A673 (cell line): ENCODE results near the gene CLSTN2. TPM values are rescaled to one million over a fixed set of nuclear protein-coding genes. Genes with fewer than 3 reads are reported as not detected.

Experiments used
- BruUV-seq: library from RNA; stranded (reverse); fragments of 400-500 nt; replicated peaks from 2 replicates; lab custom pipeline; 2021; lab: Mats Ljungman, UMichigan
- CTCF ChIA-PET: fragments of 300-600 bp; sonication (Branson Sonifier 250); formaldehyde crosslinking; loops from one replicate; lab custom pipeline; 2022; ENCODE audit warnings: antibody characterized with exemption; lab: Charles Lee
- POLR2A ChIA-PET: fragments of 300-600 bp; sonication (Branson Sonifier 250); formaldehyde crosslinking; loops from one replicate; lab custom pipeline; 2022; ENCODE audit warnings: antibody characterized with exemption; ENCODE audit not compliant: low non-redundant PET; lab: Charles Lee
- DNase-seq: peaks from one replicate; pipeline ENCODE4 v3.0.0-alpha.2; 2015; ENCODE audit warnings: low spot score
- H3K27ac ChIP-seq: fragments of 200-600 bp; sonication (generic); 2 replicates; pipeline ENCODE4 v1.5.1; 2016; ENCODE audit warnings: mixed run types, low read depth, mild to moderate bottlenecking, mixed read lengths, antibody characterized with exemption, low read length; ENCODE audit not compliant: poor library complexity, severe bottlenecking
- H3K27me3 ChIP-seq: fragments of 200-600 bp; sonication (generic); replicated peaks from 2 replicates; pipeline ENCODE4 v1.6.1; 2017; ENCODE audit warnings: mixed run types, low read depth, mild to moderate bottlenecking, mixed read lengths, antibody characterized with exemption, low read length; ENCODE audit not compliant: insufficient read depth, poor library complexity
- H3K36me3 ChIP-seq: fragments of 200-600 bp; sonication (generic); 2 replicates; pipeline ENCODE4 v1.6.1; 2016; ENCODE audit warnings: mixed run types, mild to moderate bottlenecking, mixed read lengths, antibody characterized with exemption, low read length; ENCODE audit not compliant: insufficient read depth, poor library complexity, severe bottlenecking
- H3K4me1 ChIP-seq: fragments of 200-600 bp; sonication (generic); 2 replicates; pipeline ENCODE4 v1.6.1; 2017; ENCODE audit warnings: mixed run types, mild to moderate bottlenecking, mixed read lengths, antibody characterized with exemption, low read length; ENCODE audit not compliant: insufficient read depth, poor library complexity, severe bottlenecking
- H3K4me3 ChIP-seq: fragments of 200-600 bp; sonication (generic); 2 replicates; pipeline ENCODE4 v1.5.1; 2016; ENCODE audit warnings: low read depth, mixed run types, mild to moderate bottlenecking, mixed read lengths, low read length; ENCODE audit not compliant: poor library complexity, severe bottlenecking
- H3K9me3 ChIP-seq: fragments of 200-600 bp; sonication (generic); 2 replicates; pipeline ENCODE4 v1.6.1; 2016; ENCODE audit warnings: mixed run types, low read depth, mild to moderate bottlenecking, mixed read lengths, antibody characterized with exemption, low read length; ENCODE audit not compliant: poor library complexity, severe bottlenecking
- EZH2 ChIP-seq: fragments of 200-600 bp; sonication (generic); IDR thresholded peaks from 2 replicates; pipeline ENCODE4 v1.6.1; 2017; ENCODE audit warnings: borderline replicate concordance, low read depth, mild to moderate bottlenecking, mixed read lengths, antibody characterized with exemption, low read length; ENCODE audit not compliant: poor library complexity, severe bottlenecking
- intact Hi-C: fragments of 100-400 bp; cut with micrococcal nuclease; formaldehyde crosslinking; loops from one replicate; pipeline ENCODE4 v1.10.0; 2022; ENCODE audit not compliant: unreplicated experiment
- total RNA-seq: library from RNA; stranded (reverse); gene quantifications from 2 replicates; pipeline ENCODE4 v1.2.3, GENCODE V29; 2021
- TF ChIP-seq, protein P1 (sequence below): fragments of 300-800, 200-600 bp; sonication (generic); conservative IDR thresholded peaks from 2 replicates; pipeline ENCODE4 v1.5.1; 2017; ENCODE audit warnings: low read depth, mild to moderate bottlenecking, antibody characterized with exemption, low read length, moderate library complexity, mixed read lengths

The CLSTN2 gene
- total RNA-seq, 1 experiment from 2014 or later, result 50.7 TPM

GRCh38 chr3:140384028-140384771 lies 449.2 kb downstream of the CLSTN2 start:
- Histone ChIP-seq H3K9me3 (no peaks in the 10 kb centered on the region), H3K36me3 (no peaks in the 10 kb centered on the region), H3K4me1 (no peaks in the 10 kb centered on the region), H3K4me3 (no peak overlapping the region), H3K27ac (no peak overlapping the region), H3K27me3 (no peaks in the 10 kb centered on the region)
- intact Hi-C loops, result no loop called here
- TF ChIP-seq, protein P1, sequence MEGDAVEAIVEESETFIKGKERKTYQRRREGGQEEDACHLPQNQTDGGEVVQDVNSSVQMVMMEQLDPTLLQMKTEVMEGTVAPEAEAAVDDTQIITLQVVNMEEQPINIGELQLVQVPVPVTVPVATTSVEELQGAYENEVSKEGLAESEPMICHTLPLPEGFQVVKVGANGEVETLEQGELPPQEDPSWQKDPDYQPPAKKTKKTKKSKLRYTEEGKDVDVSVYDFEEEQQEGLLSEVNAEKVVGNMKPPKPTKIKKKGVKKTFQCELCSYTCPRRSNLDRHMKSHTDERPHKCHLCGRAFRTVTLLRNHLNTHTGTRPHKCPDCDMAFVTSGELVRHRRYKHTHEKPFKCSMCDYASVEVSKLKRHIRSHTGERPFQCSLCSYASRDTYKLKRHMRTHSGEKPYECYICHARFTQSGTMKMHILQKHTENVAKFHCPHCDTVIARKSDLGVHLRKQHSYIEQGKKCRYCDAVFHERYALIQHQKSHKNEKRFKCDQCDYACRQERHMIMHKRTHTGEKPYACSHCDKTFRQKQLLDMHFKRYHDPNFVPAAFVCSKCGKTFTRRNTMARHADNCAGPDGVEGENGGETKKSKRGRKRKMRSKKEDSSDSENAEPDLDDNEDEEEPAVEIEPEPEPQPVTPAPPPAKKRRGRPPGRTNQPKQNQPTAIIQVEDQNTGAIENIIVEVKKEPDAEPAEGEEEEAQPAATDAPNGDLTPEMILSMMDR, result no peak
- no peak for TF ChIP-seq EZH2
- DNase-seq, result no peak
- CTCF ChIA-PET, result no interaction called here
- BruUV-seq, result no TSS peak
- POLR2A ChIA-PET, result interaction anchor here (0.6 kb wide), 1 partner anchor 320 kb away, joined by 3 read pairs; no protein-coding TSS in a partner anchor

DNA sequence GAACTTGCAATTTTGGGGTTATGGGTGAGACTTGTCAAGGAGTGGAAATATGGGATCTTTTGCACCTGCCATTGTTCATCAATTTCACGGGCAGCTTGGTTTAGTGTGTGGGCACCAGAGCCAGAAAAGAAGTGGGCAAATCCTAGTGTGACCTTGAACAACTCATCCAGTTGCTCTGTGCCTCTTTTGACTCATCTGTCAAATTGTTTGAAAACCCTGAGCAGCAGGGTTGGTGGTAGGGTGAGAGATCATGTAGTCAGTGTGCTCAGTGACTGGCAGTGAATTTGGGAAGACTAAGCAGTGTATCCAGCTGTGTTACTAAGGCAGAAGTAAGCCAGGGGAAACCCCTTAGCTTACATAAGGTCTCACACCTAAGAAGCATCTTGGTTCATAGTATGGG lies 449.9 kb downstream of the CLSTN2 start:
- POLR2A ChIA-PET, result no interaction called here
- CTCF ChIA-PET, result no interaction called here
- intact Hi-C loops, result no loop called here

DNA sequence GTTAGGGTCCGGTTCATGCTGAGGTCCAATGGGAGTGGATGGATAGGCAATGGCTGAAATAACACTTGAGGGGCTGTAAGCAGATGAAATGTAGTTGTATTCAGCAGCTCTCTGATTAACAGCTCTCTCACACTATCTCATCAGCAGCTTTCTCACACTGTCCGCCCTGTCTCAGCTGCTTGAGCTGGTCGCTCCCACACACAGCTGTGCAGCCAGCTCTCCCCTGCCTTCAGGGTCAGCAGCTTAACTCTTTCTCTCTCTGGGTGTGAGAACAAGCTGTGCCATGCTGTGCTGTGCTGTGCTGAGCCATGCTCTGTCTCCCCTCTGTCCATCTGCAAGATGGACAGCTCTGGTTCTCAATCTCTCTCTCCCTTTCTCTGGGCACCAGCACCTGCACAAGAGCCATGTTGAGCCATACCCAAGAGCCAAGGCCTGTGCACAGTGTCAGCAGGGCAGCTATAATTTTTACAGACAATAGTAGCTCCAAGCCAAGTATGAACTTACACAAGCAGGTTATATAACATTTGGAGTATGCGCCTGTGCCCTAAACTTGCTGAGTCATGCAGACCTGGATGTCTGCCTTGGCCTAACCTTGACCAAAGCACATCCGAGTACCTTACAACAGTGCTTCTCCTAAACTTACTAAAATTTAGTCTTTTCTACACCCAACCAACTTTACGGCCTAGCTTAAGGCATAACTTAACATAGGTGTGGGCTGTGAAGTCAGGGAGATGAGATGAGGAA lies 451.5 kb downstream of the CLSTN2 start:
- H3K27me3 ChIP-seq, result no peaks in the 10 kb centered on the region
- no peak overlapping the region for H3K27ac ChIP-seq
- H3K9me3 ChIP-seq, result no peaks in the 10 kb centered on the region
- H3K36me3 ChIP-seq, result no peaks in the 10 kb centered on the region
- no TSS peak for BruUV-seq
- intact Hi-C loops, result no loop called here
- CTCF ChIA-PET, result interaction anchor here (0.6 kb wide), 1 partner anchor 389 kb away, joined by 4 read pairs; no protein-coding TSS in a partner anchor
- H3K4me3 ChIP-seq, result no peak overlapping the region
- POLR2A ChIA-PET, result no interaction called here
- TF ChIP-seq, protein P1, result no peak
- TF ChIP-seq EZH2, result no peak
- DNase-seq, result no peak
- no peaks in the 10 kb centered on the region for H3K4me1 ChIP-seq

More for the DNA sequence above, 449.9 kb downstream of the CLSTN2 start:
- Histone ChIP-seq H3K36me3 (no peaks in the 10 kb centered on the region), H3K27me3 (no peaks in the 10 kb centered on the region), H3K4me3 (no peak overlapping the region), H3K4me1 (no peaks in the 10 kb centered on the region), H3K9me3 (no peaks in the 10 kb centered on the region), H3K27ac (no peak overlapping the region)
- no peak for DNase-seq
- BruUV-seq, result no TSS peak
- TF ChIP-seq EZH2, result no peak
- TF ChIP-seq, protein P1, result no peak
